ENCODE data around the gene ELMO2.

Gene ELMO2, protein sequence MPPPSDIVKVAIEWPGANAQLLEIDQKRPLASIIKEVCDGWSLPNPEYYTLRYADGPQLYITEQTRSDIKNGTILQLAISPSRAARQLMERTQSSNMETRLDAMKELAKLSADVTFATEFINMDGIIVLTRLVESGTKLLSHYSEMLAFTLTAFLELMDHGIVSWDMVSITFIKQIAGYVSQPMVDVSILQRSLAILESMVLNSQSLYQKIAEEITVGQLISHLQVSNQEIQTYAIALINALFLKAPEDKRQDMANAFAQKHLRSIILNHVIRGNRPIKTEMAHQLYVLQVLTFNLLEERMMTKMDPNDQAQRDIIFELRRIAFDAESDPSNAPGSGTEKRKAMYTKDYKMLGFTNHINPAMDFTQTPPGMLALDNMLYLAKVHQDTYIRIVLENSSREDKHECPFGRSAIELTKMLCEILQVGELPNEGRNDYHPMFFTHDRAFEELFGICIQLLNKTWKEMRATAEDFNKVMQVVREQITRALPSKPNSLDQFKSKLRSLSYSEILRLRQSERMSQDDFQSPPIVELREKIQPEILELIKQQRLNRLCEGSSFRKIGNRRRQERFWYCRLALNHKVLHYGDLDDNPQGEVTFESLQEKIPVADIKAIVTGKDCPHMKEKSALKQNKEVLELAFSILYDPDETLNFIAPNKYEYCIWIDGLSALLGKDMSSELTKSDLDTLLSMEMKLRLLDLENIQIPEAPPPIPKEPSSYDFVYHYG

DNA sequence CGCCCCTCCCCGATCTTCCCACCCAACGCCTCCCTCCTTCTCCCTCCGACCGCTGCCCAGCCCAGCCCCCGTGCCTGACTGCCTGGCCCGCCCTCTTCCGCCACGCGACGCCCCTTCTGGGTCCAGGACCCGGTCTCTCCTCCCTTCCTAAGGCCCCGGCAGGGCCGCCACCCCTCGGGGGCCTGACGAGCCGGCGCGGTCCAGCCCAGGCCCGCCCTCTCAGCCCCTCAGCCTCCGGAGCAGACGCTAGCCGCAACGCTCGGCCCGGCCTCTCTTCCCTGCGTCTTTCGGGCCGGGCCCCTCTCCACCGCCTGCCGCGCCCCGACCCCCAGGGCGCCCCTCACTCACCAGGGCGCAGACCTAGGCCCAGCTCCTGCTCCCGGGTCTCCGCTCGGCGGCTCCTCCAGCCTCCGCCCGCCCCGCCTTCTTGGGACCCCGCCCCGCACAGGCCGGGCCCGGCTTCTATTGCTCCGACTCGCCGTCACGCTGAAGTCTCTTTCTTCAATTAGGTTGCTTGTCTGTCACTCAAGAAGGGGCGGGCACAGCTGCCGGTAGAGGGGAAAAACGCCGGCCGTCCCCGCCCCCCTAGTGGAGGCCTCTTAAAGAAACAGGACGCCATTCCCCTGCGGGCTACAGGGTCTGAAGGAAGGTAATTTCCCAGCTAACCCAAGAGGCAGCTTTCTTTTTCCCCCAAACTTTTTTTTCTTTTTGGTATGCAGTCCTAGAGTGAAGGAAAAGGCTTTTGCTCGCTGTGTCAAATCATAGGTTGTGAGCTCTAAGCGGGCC, at the start of gene ELMO2:
Gene ELMO2, minus strand, starts transcription at position 416 of the 786 bp plus-strand sequence. CDS start 12,133 bp downstream, outside the sequence.
- DNase-seq (ENCODE audit: low spot score): peak; percentile 96
- TF ChIP-seq, protein P1, sequence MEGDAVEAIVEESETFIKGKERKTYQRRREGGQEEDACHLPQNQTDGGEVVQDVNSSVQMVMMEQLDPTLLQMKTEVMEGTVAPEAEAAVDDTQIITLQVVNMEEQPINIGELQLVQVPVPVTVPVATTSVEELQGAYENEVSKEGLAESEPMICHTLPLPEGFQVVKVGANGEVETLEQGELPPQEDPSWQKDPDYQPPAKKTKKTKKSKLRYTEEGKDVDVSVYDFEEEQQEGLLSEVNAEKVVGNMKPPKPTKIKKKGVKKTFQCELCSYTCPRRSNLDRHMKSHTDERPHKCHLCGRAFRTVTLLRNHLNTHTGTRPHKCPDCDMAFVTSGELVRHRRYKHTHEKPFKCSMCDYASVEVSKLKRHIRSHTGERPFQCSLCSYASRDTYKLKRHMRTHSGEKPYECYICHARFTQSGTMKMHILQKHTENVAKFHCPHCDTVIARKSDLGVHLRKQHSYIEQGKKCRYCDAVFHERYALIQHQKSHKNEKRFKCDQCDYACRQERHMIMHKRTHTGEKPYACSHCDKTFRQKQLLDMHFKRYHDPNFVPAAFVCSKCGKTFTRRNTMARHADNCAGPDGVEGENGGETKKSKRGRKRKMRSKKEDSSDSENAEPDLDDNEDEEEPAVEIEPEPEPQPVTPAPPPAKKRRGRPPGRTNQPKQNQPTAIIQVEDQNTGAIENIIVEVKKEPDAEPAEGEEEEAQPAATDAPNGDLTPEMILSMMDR (IDR thresholded peaks at IDR 0.05; ENCODE audit: extremely low read depth, insufficient read depth, missing control alignments): no peak
- in situ Hi-C loops (cut with MboI; ENCODE audit: low pct_unique_long_range_greater_than_20kb, low sequenced_read_pairs, unreplicated experiment): no loop called here

DNA sequence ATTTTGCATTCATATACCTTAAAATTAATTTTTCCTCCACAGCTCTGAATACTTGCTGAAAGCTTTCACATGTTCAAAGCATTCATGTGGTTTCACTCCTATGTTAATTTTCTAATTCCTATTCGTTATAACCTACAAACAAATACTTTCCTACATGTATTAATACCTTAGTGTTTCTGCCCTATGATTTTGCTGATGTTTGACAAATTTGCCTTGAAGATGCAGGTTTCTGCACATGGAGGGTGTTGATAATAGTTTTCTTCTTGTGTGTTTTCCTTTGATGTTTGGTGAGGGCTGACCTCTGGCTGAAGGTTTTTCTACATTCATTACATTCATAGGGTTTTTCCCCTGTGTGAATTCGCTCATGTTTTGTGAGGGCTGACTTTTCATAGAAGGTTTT, 49.3 kb upstream of the ELMO2 start:
- TF ChIP-seq, protein P1 (IDR thresholded peaks at IDR 0.05; ENCODE audit: extremely low read depth, insufficient read depth, missing control alignments): no peak
- in situ Hi-C loops (cut with MboI; ENCODE audit: low pct_unique_long_range_greater_than_20kb, low sequenced_read_pairs, unreplicated experiment): no loop called here
- DNase-seq (ENCODE audit: low spot score): no peak

DNA sequence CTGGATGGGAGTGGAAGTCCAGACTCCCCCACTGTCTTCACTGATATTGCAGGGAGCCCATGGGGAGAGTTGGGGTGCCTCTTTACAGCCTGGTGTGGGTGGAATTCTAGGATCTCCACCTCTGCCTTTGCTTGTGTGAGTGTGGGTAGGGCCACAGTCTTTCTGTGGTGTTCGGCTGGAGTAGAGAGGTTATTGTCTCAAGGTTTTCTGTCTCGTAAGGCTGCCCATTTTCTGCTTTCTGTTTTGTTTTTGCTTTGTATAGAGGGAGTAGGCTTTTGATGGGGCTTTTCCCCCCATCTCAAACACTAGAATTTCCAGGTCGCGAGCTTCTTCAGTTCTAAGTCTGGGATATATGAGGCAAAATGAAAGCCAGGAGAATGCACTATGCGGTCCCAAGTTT, 40.4 kb upstream of the ELMO2 start:
- no peak for DNase-seq (ENCODE audit: low spot score)
- TF ChIP-seq, protein P1 (IDR thresholded peaks at IDR 0.05; ENCODE audit: extremely low read depth, insufficient read depth, missing control alignments): no peak
- in situ Hi-C loops (cut with MboI; ENCODE audit: low pct_unique_long_range_greater_than_20kb, low sequenced_read_pairs, unreplicated experiment): no loop called here

DNA sequence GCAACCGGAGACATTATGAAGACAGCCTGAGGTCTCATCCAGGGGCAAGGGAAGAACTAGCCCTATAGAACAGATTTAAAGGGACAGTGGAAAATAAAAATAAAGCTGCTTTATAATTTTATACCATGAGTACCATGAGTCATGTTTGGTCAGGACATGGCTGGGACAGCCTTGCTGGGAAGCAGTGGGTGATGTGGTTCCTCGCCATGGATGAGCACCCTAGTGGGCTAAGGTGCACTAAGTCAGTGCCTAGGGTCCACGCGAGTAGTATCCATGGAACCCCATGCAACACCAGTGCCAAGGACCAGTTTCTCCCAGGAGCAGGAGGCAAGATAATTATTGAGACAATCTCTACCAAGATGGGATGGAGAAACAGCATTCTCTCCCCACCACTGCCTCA, 33.4 kb upstream of the ELMO2 start:
- TF ChIP-seq, protein P1 (IDR thresholded peaks at IDR 0.05; ENCODE audit: extremely low read depth, insufficient read depth, missing control alignments): no peak
- no peak for DNase-seq (ENCODE audit: low spot score)
- in situ Hi-C loops (cut with MboI; ENCODE audit: low pct_unique_long_range_greater_than_20kb, low sequenced_read_pairs, unreplicated experiment): no loop called here

DNA sequence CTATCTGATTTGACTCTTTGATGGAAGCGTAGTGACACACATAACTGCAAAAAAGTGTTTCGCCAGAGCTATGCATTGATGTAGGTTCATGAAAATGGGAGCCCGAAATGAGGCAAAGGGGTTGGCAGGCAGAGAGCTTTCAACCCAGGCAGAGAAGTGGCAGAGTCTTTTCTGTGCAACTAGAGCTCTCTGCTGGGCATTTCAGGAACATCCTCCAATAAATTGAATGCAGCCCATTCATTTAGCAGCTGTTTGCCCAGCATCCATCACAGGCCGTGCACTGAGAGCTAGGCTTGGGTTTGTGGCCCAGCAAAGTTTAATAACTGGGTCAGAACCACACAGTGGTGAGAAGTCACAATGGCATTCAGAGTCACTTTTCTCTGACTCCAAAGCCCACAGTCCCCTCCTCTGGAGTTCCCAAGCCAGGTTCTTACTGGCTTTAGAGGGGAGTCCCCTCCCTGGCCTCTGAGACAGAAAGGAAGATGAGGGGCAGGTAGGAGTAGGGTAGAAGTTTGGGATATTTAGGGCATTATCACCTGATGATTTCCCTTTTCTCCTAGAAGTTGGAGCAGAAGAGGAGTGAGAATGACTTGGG, 31.8 kb upstream of the ELMO2 start:
- peak; percentile 50 for DNase-seq (ENCODE audit: low spot score)
- TF ChIP-seq, protein P1 (IDR thresholded peaks at IDR 0.05; ENCODE audit: extremely low read depth, insufficient read depth, missing control alignments): peak; percentile 14
- in situ Hi-C loops (cut with MboI; ENCODE audit: low pct_unique_long_range_greater_than_20kb, low sequenced_read_pairs, unreplicated experiment): no loop called here

DNA sequence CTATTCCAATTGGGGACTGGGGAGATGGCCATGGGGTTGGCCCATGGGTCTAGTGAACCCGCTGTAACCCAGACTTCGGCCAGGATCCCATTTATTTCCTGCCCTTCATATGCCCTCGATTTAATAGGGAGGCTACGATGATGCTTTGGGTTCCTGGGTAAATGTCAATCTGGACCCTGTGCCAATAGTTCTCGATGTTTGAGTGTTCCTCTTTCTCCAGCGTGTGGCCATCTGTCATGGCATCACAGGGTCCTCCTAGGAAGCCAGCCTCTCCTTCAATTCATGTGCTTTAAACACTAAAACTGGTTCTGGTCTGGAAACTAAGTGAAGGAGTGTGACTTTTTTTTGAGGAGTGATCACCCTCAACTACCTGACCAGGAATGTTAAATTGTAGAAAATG, 28.7 kb upstream of the ELMO2 start:
- in situ Hi-C loops (cut with MboI; ENCODE audit: low pct_unique_long_range_greater_than_20kb, low sequenced_read_pairs, unreplicated experiment): no loop called here
- no peak for DNase-seq (ENCODE audit: low spot score)
- TF ChIP-seq, protein P1 (IDR thresholded peaks at IDR 0.05; ENCODE audit: extremely low read depth, insufficient read depth, missing control alignments): no peak
